GM19023 (cell line): ENCODE results near the gene TAL2.

Experiments
- ATAC-seq: cut with Tn5 transposase; IDR thresholded peaks from one replicate; pipeline ENCODE4 v1.9.1; 2021; ENCODE audit warnings: mild to moderate bottlenecking, moderate library complexity; ENCODE audit not compliant: unreplicated experiment

The TAL2 gene

DNA sequence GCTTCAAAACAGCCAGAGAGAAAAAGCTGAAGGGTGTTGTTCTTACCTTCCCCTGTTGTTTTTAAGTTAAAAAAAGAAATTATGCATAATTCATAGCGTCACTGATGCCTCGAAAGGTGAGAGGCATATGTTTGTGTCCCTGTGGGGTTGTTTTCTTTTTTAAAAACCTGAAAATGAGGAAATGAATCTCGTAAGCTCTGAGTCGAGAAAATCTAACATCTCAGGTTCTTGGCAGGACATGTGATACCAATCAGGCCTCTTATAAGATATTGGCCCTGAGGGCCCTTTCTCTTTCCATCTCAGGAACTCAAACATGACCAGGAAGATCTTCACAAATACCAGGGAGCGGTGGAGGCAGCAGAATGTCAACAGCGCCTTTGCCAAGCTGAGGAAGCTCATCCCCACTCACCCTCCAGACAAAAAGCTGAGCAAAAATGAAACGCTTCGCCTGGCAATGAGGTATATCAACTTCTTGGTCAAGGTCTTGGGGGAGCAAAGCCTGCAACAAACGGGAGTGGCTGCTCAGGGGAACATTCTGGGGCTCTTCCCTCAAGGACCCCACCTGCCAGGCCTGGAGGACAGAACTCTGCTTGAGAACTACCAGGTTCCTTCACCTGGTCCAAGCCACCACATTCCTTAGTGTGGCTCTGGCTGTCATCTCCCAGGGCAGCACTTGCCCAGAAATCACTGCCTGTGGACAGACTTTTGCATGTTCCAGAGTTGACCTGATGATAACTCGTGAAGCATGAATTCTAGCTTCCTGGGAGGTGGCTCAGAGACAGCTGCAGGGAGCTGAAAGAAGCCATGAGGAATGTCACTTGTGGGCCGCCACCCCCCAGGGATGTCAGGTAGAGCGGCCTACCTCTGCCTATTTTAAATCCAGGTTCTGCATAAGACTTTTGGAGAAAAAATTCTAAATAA is at the start of gene TAL2:
Gene TAL2 (plus strand): TSS at position 274 of the 921 bp plus-strand sequence. CDS start 40 bp downstream, at position 314.
- peak; percentile 76 for ATAC-seq

DNA sequence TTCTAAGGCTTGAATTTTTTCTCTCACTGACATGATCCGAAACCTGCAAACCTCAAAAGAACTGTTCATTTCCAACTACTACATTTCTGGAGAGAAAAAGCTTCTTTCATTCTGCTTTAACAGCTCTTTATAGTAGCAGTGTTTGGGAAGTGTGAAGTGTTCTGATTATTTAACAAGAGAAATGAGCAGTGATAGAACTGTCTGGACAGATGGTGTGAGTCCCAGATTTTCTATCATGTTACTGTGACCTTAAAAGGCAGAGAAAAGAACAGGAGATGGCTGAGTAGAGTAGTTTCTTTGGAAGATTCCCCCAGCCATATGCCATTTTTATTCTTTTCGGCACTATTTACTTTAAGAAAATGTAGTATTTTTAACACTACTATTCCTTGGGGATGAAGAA is 41.3 kb upstream of the TAL2 start:
- no peak for ATAC-seq

DNA sequence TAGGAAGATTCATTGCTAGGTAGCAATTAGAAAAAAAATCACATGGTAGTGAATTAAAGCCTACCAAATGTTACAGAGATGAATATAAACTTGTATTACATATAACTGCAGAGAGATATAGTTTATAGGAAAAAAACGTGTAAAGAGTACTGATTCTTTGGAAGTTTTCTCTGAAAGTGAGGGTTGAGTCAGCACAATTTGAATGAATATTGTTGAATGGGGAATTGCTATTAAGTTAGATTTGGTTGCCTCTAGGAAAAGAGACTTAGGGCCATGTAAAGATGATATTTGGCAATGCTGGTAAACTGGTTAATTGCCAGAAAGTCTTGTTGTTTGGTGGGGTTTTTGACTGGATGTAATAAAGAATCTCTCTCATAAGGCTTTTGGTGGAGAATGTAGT is 37.2 kb upstream of the TAL2 start:
- ATAC-seq: no peak

DNA sequence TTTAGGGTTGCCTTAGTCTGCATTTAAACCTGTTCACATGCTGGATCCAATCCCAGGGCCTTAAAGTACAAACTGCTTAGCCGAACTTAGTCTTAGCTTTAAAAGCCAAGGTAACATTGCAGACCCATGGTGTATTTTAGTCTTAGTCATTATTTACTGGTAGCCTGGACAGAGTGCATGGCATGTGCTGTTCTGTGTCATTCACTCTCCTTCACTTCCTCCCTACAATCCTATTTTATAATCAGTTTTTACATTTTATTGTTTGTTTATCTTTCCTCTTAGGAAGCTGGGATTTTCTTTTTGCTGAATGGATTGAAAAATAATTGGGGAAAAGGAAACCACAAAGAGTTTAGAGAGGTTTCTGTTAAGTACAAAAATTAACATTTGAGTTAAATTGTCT is 29.4 kb upstream of the TAL2 start:
- ATAC-seq: no peak

DNA sequence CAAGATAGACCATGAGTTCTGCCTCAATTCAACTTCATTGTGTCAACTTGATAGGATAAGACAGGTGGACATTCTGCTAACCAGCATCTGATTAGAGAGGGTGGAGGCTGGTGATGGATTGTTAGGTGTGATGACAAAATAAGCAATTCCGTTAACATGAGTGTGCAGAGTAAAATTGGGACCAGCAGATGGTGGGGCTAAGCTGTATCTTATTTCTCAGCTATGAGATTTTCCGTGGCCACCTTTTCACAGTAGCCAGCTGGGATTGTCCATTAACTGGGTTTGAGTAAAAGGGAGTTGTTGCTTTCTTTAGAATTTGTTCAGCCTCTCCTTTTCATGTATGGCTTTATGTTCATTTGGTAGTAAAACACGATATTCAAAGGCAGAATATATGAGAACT is 28.8 kb upstream of the TAL2 start:
- no peak for ATAC-seq

DNA sequence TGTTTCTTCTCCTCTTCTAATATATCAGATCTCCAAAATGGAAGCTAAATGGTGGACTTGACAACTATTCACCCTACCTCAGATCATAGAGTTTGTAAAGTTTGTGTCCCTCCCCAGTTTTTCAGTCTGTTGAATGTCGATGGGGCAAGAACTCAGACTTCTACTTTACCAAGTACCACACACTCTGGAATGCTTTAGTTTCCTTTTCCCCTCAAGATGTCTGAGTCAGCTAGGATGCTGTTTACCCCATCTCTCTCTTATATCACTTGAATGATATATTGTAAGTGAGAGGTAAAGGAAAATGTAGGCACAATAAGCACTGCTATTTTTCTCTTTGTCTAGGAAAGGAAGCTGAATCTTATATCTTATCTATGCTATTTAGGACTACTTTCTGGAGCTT is 25.9 kb upstream of the TAL2 start:
- ATAC-seq: no peak

DNA sequence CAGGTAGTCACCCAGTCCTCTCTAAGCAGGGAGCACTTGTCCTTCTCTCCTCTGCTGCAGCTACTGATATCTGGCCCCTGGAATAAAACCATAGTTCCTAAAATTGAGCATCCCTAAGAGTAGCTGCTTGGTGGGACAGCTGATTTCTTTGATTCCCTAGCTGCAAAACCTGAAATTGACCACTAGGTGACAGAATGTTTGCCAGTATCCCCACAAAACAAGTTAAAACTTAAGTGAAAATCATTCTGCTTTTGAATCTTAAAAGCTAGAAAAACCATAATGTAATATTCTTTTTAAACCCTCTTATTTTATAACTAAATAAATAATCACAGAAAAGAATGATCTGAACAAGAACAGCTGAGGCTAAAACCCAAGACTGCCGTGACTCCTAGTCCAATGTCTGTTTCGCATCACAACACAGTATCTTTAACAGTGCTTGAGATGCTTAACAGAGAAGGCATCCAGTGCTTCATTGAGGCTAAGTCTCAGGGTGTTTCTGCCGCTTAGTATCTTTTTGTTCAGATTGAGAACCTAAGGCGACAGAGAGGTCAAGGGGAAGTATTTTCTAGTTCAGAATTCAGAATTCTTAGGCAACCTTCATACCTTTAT is 24.4 kb upstream of the TAL2 start:
- no peak for ATAC-seq

DNA sequence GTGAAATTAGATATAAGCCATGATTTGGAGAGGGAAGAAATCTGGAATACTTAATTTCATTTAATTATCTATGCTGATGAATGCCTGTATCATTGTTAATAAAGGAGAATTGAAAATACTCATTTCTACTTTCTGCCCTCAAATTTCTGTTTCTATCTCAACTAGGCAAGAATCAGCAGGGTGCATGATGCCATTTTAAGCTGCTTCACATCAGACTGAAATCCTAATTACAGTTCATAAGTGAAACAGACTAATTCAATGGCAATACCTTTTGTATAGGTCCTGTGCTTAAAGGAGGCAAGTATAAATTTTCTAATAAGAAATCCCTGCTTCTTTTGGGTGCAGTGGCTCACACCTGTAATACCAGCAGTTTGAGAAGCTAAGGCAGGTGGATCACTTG is 22.3 kb upstream of the TAL2 start:
- no peak for ATAC-seq

DNA sequence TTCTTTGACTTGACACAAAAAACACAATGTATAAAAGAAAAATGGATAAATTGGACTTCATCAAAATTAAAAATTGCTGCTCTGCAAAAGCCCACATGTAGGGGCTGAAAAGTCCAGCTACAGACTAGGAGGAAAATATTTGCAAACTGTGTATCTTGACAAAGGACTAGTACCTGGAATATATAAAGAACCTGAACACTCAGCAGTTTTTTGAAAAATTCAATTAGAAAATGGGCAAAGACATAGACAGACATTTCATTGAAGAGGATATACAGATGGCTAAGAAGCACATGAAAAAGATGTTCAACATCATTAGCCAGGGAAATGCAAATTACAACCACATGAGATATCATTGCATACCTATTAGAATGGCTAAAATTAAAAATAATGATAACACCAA is 18.5 kb upstream of the TAL2 start:
- ATAC-seq: no peak

DNA sequence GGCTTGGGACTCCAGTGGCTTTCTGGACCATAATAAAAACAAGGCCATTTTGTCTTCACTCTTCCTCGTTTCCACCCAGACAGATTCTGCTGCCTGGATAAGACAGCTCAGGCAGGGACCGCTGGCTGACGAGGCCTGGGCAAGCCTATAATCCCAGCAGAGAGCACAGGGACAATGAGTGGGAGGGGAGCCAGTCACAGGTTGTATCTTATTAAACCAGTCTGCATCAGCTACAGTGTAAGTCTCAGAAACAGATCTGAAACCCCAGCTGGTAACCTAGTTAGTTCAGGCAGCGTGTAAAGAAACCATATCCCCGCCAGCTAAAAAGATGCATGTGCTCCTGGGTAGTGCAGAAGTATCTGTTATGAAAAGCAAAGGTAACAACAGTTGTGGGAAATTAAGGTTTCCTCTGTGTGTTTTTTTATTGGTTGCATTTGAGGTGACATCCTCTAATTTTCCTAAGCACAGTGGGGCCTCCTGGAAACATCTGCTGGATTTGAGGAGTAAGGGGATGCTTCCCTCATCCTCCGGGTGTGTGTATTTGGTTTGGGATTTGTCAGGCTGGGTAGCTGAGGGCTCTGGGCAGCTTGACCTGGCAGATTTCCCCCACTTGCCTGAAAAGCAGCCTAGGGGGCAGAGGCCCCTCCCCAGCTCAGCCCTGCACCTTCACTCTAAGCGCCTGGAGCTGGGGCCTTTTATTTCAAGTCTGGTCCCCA is 15.2 kb upstream of the TAL2 start:
- no peak for ATAC-seq

DNA sequence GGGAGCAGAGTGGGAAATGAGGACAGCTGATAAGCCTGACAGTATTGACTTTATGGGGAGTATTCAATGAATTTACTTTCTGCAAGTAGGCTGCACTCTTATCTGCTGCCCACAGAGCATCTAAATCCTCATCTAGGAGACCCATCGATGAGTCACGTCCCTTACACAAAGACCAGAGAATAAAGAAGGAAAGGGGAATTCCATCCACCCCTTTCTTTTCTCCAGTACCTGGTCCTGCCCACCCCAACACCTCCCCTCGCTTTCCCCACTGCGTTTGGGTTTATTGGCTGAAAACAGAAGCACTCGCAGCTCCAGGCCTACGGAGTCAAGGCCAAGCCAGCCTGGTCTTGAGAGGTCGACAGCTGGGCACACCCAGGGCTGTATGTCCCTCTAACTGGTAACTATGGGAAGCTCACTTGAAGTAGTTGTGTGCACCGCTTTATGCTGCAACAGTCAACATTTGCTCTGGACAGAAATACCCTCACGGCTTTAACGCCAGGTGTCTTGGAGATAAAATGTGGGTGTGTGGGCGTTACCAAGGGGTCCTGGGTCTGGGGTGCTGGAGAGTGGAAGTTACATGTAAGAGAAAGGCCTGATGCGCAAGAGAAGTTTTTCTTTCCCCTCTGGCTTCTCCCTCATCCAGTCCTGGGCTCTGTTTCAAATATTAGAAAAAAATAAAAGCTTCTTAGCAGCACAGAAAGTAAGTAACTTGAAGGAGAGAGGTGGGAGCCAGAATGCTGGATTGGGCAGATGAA is 14.5 kb upstream of the TAL2 start:
- ATAC-seq: no peak

DNA sequence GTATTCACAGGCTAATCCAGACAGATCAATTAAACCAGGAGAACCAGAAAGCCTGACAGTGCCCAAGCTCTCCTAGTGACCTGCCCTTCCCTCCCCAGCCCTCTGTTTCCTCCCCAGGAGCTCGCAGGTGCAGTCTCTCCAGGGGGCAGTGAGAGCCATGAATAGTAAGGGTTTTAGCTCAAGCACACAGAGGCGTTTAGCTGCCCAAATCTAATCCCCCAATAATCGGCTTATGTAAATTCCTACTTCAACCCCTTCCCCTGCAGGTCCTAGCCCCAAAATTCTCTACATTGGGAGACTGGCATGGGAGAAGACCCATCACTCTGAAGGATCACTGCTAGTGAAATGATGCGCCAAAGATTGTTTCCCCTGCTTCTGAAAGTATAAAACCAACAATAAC is 10.5 kb upstream of the TAL2 start:
- ATAC-seq: no peak

DNA sequence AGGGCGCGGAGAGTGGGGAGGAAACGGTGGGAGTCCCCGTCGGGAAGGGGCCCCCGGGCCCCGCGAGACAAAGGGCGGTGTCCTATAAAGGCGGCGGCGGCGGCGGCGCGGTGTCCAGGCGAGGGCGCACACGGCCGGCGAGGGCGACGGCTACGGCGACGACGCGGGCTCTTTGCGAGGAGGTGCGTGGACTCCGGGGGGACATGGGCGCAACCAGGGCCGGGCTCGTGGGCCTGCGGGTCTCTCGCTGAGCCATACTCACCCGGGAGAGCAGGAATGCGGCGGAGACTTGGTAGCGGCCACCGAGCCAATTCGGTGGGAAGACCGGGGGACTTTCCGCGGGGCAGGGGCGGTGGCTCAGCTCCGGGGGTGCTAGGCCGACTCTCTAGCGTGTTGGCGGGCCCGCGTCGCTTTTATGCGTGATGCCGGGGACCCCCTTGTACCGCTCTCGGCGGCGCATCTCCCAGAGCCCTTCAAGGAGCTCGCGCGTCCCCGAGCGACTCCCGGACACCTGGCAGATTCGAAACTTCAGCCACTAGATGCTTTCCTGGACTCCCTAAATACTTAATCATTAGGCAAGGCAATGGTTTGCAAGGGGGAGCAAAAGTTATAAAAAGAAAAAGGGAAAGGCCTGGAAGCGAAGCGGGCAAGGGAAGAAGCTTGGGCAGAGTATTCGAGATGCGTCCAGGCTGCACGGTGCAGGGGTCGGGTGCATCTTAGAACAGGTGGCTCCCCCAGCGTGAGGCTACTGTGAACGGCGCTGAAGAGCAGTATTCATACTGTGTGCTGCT is 5.9 kb upstream of the TAL2 start:
- peak; percentile 81 for ATAC-seq

DNA sequence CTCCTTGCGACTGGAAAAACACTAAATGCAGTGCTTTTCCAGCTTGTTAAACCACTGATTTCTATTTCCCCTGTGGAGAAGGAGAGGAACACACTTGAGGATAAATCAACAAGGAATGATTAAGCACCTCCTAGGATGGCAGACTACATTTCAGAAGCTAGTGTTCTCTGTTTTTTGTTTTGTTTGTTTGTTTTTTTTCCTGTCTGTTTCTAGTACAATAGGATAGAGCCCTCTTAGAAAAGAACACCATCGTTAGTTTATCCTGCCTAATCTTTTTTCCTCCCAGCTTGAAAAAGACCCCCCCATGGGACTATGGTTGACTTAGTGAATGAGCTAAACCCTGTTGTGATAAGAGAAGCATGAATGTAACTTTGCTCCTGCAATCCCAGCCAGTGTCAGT is 3.9 kb upstream of the TAL2 start:
- ATAC-seq: no peak

DNA sequence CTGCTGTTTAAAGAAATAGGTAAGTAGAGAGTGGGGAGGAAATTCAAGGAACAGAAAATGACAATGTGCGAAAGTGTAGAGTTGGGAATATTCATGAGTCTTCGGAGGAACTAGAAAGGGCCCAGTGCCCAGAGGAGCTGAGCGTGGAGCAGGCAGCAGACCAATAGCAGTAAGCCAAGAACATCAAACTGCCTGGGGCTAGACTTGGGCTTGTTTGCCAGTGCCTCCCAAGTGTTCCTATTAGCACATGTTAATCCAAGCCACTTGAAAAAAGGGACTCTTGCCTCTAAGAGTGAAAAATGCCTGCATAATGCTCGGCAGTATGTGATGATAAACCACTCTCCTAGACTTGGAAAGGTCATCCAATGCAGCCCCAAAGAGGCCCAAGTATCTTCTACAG is 1.2 kb upstream of the TAL2 start:
- ATAC-seq: no peak

DNA sequence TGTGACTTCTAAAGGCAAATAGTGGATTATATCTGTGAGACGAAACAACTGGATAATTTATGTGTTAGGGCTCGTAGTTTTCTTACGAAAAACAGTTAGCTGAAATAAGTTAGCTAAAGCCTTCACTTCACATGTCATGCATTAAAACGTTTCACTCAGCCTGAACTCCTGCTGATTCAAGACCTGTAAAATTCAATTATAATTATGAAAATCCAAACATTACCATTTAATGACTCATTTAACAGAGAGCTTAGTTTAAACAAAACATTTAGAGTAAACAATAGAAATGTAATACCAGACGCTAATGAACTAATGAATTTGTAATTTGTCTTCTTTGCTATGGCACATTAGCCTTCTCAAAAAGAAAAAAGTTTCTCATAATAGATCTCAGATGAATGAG is 1.7 kb downstream of the TAL2 start:
- no peak for ATAC-seq

DNA sequence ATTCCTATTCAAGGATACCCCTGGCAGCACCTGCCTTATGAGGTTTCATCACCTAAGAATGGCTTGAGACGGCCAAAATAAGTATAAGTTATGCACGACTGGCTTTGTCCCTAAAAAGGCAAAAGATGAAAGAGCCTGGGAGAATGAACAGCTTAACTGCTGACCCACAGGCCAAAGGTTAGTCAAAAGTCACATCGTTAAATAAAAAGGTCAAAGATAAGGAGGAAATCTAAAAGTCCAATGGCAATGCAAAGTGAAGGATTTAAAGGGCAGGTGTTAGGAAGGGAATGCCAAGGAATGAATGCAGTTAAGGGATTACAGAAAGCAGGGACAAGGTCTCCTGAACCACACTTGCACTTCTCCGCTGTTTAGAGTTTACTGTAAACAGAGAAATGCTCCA is 5.6 kb downstream of the TAL2 start:
- no peak for ATAC-seq

DNA sequence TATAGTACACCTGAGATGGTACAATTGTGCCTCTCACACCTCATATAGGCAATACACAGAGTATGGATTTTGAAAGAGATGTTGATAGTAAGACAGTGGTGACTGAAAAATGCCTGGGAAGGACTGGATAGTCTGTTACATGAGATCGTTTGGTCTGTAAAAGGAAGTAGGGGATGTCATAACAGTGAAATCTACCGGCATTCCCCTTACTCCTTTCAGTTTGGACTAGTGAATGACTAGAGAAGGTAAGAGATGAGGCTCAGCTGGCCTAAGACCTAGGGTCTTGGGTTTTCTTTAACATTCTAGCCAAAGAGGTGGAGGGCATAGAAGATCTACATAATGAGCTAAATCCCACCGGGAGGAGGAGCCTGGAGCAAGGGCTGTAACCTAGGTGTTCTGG is 8.1 kb downstream of the TAL2 start:
- no peak for ATAC-seq

DNA sequence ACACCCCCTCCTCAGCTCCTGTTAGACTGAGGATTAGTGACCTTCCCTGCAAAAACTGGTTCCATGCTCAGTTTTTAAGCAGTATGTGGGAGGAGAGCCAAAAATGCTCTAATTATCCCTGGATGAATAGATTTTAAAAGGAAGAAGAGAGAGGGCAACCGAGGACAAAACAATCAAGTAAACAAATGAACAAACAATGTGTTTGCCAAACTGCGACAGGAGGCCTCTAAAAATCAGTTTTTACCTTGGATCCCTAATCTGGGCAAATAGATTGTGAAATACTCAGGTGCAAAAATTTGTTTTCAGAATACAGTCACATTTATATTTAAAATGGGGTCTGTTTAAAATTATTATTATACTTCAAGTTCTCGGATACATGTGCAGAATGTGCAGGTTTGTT is 8.5 kb downstream of the TAL2 start:
- no peak for ATAC-seq

DNA sequence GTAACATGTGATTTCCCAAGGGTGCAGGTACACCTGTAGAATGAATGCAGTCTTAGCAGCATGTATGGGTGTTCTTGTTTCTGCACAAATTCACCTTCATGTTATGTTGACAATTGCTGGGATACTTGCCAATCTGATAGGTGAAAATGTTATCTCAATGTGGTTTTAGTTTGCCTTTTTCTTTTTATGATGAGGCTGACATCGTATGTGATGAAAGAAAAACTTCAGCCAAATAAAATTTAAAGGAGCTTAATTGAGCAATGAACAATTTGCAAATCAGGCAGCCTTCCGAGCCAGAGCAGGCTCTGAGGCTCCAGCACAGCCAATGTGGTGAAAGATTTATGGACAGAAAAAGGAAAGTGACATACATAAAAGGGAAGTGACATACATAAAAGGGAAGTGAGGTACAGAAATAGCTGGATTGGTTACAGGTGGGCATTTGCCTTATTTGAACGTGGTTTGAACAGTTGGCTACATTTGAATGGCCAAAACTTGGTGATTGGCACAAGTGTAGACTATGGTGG is 10.5 kb downstream of the TAL2 start:
- no peak for ATAC-seq
